Non-pigmented ciliary epithelial cell (primary cell): ENCODE results near the gene CASKIN2.

Experiments
- DNase-seq: peaks from one replicate; pipeline ENCODE4 v3.0.0-alpha.2; 2010; ENCODE audit warnings: low read depth

The CASKIN2 gene, protein sequence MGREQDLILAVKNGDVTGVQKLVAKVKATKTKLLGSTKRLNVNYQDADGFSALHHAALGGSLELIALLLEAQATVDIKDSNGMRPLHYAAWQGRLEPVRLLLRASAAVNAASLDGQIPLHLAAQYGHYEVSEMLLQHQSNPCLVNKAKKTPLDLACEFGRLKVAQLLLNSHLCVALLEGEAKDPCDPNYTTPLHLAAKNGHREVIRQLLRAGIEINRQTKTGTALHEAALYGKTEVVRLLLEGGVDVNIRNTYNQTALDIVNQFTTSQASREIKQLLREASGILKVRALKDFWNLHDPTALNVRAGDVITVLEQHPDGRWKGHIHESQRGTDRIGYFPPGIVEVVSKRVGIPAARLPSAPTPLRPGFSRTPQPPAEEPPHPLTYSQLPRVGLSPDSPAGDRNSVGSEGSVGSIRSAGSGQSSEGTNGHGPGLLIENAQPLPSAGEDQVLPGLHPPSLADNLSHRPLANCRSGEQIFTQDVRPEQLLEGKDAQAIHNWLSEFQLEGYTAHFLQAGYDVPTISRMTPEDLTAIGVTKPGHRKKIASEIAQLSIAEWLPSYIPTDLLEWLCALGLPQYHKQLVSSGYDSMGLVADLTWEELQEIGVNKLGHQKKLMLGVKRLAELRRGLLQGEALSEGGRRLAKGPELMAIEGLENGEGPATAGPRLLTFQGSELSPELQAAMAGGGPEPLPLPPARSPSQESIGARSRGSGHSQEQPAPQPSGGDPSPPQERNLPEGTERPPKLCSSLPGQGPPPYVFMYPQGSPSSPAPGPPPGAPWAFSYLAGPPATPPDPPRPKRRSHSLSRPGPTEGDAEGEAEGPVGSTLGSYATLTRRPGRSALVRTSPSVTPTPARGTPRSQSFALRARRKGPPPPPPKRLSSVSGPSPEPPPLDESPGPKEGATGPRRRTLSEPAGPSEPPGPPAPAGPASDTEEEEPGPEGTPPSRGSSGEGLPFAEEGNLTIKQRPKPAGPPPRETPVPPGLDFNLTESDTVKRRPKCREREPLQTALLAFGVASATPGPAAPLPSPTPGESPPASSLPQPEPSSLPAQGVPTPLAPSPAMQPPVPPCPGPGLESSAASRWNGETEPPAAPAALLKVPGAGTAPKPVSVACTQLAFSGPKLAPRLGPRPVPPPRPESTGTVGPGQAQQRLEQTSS (N-terminal part only)

DNA sequence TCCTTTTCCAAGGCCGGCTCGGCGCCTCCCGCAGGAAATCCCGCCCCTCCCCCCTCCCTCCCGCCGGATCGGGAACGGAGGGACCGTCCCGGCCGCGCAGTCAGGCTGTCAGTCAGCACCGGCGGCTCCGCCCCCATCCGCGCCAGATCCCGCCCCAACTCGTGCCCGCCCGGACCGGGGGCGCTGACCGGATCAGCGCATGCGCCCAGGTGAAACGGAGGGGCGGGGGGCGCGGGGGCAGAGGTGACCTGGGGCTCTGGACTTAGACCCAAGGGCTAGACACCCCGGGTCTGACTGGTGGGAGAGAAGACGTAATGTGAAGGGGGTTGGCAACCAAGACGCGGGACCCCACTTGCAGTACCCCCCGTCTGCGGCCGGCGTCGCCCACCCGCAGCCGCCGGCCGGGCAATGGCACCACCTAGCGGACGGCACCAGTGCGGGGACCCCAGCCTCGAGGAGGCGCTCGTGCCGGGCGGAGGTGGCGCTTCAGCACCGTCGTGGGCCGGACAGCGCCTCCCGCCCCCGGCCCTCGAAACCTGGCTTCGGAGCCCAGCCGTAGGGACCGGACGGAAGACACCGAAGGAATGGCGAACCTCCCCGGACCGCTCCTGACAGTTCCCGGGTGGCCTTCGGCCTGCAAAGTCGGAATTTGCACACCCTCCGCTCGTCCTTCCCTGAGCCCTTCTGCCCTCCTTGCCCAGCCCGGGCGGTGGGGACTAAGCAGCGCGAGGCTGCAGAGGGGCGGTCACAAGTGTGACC is at the start of gene CASKIN2:
Gene CASKIN2 (minus strand): TSS at position 42 of the 759 bp plus-strand sequence. CDS start 1,733 bp downstream, outside the sequence.
- DNase-seq = peak; percentile 15

DNA sequence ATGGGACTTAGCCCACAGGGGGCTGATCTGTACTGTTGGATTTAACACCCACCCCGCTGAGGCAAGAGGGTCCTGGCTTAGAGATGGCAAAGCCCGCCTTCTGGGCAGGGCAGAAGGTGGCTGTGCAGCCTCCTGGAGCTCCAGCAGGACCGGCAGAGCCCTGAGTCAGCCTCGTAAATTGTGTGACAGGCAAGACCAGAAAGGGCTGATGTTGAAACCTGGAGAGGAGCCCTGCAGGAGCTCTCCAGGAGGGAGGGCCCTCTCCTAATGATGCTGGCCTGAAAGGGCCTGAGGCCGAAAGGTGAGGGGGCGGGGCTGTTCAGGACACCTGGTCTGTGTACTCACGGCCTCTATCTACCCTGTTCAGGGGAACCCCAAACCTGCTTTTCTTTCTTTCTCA is 49.7 kb upstream of the CASKIN2 start:
- no peak for DNase-seq

DNA sequence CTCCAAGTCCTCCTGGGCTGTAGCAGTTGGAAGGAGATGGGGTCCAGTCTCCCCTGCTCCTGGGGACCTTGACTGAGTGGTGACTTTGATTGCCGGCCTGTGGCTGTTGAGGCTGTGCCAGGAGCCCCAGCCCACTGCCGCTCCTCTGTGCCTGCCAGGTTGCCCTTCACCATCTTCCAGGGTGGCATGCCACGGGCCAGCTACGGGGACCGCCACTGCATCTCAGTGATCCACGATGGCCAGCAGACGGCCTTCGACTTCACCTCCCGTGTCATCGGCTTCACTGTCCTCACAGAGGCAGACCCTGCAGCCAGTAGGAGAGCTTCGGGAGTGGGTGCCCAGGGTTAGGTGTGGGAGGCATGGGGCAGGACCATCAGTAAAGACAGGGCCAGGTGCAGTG is 48.9 kb upstream of the CASKIN2 start:
- DNase-seq = no peak

DNA sequence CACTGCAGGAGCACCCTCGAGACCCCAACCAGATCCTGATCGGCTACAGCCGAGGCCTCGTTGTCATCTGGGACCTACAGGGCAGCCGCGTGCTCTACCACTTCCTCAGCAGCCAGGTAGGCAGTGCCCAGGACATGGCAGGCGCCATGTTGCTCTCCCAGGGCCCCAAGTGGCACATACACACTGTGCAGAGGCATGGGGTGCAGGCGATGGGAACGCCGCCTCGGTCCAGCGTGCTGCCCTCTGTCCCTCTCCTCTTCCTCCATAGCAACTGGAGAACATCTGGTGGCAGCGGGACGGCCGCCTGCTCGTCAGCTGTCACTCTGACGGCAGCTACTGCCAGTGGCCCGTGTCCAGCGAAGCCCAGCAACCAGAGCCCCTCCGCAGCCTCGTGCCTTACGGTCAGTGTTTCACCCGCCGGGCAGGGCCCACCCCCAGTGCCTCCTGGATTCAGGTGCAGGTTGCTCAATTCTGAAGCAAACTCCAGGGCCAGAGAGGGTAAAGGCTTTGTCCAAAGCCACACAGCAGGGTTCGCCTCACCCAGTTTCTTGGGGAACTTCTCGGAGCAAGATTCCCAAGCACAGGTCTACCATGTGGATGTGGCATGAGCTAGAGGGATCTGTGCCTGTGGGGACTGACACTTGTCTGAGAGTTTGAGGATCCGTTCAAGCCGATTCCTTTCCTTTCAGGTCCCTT is 47.9 kb upstream of the CASKIN2 start:
- no peak for DNase-seq

DNA sequence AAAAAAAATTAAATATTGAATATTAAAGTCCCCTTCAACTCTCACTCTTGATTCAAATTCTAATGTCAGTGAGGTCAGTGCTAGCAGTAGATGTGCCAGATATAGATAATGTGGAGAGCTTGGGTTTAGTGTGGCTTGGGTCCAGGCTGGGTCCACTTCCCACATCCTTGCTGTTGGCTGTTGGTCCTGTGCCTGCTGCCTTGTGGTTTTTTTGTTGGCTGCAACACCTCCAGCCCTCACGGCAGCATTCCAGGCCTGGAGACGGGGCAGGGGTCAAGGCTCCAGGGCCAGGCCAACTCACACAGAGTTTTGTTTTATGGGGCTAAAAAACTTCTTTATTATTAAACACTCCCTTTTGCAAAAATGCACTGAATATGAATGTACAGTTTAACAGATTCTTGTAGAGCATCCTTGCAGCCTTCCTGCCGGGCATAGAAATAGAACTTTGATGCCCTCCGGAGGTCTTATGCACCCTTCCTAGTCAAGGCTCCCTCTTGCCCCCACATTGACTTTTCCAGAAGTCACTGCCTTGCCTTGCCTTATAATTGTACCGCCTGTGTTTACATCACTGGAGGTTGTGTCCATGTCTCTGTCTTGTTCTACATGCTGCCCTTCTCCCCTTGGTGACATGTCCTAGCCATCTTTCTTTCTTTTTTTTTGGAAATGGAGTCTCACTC is 46.7 kb upstream of the CASKIN2 start:
- DNase-seq = no peak

DNA sequence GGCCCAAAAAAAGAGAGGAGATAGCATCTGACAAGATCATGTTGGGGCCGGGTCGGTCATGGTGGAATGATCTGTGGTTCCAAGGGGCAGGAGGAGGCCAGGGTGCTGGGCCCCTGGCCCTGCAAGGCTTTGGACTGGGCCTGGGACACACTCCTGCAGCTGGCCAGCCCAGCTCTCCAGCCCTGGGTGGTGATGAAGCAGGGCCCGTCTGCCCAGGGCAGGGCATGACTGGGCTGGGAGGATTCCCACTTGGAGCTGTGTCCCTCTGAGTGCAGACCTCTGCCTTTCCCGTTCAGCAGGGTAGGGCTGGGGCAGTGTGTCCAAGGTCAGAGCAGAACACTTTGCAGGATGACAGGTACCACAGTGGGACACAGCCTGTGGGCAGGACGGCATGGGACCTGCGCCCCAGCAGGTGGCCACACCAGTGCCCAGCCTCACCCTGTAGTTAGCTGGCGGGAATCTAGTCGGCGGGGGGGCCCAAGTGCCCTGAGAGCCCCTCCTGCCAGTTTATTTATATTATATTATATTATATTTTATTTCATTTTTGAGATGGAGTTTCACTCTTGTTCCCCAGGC is 44.7 kb upstream of the CASKIN2 start:
- DNase-seq = no peak

DNA sequence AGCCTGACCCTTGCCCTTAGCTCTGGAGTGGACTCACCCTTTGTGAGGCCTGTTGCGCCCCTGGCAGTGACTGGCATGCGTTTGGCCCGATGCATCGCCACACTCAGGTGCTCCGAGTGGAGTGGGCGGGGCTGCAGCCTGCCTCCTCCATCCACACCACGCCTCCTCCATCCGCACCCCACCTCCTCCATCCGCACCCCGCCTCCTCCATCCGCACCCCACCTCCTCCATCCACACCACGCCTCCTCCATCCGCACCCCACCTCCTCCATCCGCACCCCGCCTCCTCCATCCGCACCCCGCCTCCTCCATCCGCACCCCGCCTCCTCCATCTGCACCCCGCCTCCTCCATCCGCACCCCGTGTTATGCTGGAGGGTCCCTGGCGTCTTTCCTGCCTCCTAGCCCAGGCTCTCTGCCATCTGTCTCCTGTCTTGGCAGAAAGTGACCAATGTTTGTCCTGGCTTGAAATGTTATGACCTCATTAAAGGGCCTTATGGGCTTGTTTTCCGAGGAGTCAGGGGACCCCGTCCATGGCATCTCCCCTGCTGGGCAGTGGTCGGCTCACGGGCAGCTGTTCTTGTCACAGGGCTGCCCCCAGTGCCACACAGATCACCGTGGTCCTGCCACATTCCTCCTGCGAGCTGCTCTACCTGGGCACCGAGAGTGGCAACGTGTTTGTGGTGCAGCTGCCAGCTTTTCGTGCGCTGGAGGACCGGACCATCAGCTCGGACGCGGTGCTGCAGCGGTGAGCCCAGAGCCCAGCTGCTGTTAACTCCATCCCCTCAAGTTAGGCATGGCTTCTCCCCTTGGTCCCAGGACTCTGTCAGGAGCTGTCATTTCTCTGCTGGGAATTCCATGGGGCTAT is 43.6 kb upstream of the CASKIN2 start:
- DNase-seq = no peak

DNA sequence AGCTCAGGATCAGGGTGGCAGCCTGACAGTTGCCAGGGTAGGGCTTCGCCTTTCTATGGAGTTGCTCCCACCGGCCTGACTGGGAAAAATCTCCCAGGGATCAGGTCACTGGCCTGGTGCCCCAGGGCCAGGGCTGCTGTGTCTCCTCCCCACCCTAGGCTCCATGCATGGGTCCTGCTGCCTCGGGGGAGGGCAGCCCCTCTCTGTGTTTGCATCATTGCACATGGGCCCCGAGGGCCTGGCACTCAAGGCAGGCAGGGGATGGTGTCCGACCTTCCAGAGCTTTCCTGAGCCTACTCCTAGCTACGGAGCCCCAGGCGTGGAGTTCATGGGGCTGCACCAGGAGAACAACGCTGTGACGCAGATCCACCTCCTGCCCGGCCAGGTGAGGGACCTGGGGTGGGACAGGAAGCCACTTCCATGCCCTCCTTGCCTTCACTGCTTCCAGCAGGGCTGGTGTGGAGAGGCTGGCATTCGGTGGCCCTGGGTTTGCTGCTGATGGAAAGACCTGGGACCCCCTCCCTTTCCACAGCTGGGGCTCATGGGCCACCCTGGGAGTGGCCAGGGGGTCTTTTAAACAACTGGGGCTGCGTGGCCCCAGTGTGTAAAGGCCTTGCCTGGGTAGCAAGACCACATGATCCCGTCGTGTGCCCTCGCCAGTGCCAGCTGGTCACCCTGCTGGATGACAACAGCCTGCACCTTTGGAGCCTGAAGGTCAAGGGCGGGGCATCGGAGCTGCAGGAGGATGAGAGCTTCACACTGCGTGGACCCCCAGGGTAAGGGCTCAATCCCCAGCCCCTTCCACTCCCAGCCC is 42.7 kb upstream of the CASKIN2 start:
- no peak for DNase-seq

DNA sequence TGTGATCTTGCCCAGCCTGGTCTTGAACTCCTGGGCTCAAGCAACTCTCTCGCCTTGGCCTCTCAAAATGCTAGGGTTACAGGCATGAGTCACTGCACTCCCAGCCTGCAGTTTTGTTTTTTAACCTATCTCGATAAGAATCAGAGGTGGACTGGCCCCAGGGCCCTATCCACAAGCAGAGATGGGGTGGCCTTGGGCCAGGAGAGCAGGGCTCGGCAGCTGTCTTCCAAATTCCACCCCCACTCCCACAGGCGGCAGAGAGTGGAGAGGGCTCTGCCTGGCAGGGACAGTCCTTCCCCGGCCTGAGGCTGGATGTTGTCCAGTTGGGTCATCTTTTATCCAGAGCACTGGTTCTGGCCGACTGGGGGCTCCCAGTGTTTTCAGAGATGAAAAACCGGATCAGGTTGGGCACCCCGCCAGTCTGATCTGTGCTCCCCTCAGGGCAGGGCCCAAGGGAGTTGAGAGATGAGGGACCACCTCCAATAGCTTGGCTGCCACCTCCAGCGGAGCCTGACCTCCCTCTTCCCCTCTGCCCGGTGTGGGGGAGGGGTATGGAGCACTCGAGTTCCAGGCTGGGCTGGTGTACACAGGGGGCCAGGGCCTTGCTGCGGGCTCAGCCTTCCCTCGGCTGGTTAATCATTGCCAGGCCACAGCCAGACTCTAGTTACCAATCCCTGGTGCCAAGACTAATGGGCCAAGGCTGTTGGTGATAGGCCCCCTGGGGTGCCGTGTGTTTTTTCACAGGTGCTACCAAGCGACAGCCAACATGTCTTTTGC is 41.9 kb upstream of the CASKIN2 start:
- DNase-seq = no peak

DNA sequence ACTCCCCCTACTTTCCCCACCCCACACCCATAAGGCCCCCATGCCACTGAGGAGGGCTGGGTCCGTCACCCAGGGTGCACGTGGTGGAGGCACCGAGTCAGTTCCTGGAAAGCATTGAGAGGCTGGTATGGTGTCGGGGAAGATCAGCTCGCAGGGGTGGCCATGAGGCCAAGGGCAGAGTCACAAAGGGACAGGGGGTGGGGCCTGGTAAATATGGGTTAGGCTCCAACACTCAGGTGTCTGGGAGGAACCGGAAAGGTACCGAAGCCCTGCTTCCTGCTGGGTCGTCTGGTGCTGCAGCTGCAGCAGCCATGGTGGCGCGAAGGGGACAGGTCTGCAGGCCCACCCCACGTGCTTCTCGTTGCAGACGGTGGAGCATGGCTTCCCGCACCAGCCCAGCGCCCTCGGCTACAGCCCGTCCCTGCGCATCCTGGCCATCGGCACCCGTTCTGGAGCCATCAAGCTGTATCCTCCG is 40.4 kb upstream of the CASKIN2 start:
- DNase-seq = no peak

DNA sequence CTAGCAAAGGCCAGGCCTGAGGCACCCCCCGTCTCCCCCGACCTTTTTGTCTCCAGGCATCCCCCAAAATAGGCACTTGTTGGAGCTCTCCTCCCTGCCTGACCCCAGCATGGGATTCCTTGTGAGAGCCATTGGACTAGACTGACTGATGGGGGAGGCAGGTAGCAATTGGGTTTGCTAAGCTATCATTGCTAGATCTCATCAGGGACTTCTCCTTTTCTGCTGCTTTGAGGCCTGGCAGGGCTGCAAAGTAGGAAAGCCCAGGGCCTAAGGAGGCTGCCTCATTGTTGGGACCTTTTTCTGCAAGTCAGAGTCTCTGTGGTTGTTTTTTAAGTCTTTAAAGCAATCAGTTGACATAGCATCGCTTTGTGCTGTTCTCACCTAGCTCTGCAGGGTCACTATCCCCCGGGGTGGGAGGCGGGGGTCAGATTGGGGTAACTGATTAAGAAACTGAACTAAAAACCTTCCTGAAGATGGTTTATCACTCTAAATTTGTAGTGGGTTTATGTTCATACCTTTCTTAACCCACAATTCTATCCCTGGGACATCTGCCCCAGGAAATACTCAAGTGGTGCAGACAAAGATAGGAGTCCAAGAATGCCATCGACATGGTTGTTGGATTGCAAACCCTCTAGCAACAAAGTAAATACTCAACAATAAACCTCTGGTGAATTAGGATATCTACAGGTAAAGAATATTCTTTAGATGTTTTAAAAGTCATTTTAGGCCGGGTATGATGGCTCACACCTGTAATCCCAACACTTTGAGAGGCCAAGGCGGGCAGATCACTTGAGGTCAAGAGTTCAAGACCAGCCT is 38.2 kb upstream of the CASKIN2 start:
- no peak for DNase-seq

DNA sequence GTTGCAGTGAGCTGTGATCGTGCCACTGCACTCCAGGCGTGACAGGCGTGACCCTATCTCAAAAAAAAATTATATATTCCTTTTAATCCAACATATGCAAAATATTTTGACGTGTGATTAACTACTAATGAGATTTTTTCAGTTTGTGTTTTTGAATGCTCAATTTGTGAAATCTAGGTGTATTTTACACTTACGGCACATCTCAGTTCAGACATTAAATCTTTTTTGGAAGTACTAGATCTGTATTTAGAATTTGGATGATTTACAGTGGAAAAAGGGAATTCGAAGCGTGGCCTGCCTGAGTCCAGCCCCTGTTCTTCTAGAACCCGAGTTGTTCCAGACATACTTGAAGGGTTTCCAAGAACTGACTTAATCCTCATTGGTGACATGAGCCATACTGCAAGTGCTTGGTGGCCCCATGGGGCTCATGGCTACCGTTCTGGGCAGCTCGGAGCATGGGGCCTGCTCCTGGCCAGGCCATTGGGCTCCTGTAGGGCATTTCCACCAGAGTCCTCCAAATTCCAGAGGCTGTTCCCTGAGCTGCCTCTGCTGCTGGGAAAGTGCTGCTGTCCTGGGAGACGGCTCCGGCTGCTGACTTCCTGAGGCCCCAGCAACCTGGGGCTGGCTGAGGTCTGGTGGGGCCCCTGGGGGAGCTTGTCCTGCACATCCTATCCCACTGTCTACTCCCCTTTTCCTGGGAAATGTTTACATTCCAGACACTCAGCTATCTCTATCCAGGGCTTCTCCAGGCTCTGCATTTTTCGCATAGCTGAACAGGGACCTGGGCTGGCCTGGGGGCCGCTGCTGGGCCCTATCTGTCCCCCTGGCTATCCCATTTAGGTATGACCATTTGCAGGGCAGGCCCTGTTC is 37.3 kb upstream of the CASKIN2 start:
- DNase-seq = no peak

DNA sequence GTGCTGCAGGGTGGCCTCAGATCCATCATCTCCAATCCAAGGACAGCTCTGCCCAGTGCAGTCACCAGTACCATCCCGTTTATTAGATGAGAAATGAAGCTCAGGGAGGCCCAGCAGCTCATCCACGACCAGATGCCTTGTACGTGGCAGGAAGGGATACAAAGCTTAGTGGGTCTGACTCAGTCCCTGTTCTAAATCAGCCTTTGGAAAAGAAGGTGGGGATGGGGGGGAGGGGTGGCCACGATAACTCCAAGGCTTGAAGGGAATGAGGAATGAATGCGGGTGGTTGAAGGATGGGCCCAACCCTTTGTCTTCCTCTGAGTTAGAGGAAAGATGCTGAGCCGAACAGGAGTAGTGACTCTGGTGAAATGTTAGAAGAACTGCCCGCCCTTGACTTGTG is 35.9 kb upstream of the CASKIN2 start:
- no peak for DNase-seq

DNA sequence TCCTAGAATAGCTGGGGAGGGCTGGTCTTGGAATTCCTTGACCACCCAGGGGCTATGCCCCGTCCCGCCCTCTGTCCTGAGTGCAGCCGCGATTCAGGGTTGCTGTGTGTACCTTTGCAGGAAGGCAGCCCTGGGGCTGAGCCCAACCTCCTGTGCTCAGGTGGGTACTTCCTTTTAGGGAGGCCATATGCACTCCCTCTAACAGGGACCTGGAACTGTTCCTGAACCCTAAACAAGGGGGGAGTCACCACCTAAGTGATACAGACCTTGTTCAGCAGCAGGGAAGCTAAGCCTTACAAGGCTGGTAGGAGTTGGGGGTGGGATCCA is 34.8 kb upstream of the CASKIN2 start:
- DNase-seq = no peak

DNA sequence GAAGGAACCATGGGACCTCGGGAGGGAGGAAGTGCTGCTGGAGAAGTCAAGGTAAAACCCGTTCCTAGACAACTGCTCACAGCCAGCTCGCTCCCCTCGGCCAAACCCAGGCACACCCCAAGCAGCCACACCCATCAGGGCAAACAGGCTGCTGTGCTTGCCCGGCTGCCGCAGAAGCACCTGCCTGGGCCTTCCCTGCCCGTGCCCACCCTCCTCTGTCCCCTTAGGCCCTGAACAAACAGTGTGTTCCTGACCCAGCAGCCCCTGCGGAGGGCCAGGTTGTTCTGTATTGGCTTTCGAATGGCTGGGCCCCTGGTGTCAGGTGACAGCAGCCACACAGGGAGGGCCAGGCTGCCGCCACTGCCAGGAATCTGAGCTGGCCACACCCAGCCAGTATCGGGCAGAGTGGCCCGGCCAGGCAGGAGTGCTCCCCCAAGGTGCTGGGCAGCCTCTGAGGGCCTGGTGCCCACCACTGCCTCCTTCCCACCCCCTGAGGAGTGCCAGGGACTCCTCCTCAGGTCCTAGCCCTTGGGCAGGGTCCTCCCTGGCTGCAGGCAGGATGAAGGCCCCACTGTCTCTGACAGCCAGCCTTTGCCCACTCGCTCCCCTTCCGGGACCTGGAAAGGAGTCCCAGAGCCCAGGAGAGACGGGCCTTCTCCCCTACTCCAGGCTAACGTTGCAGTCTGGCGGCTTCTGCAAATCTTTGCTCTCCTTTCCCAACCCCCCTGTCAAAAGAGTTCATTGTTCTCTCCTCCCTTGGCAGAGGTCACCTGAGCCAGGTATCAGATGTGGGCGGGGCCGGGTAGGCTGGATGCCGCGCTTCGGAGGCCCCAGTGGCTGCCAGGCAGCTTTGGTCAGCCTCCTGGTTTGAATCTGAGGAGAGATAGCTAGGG is 34.2 kb upstream of the CASKIN2 start:
- no peak for DNase-seq
